Stomach (tissue), 9 donors: ENCODE measurements around the gene KRTAP22-1. TPM values are rescaled to one million over a fixed set of nuclear protein-coding genes. Genes with fewer than 3 reads are reported as not detected.

Experiments
- DNase-seq, 2 donors: peaks; one replicate each; pipeline versions ENCODE4 v3.0.0 to v3.0.0-alpha.2; 2013 to 2019
- H3K27ac ChIP-seq, 5 donors: fragments of 200-600 bp in 4 of 5; sonication (generic) in 4 of 5; one replicate each; pipeline ENCODE4 v1.5.1; 2013 to 2019; ENCODE audit warnings: mild to moderate bottlenecking in 1 of 5, moderate library complexity in 1 of 5
- H3K27me3 ChIP-seq, 3 donors: fragments of 200-600 bp; sonication (generic); one replicate each; pipeline ENCODE4 v1.5.1; 2017 to 2019; ENCODE audit warnings: mixed run types in 1 of 3
- H3K36me3 ChIP-seq, 4 donors: fragments of 200-600 bp; sonication (generic); 1 replicate in 3 of 4; 2 replicates in 1 of 4; pipeline ENCODE4 v1.5.1; 2016 to 2019
- H3K4me1 ChIP-seq, 4 donors: fragments of 200-600 bp; sonication (generic); one replicate each; pipeline ENCODE4 v1.5.1; 2016 to 2019
- H3K4me3 ChIP-seq, 4 donors: fragments of 200-600 bp; sonication (generic) in 3 of 4; one replicate each; pipeline ENCODE4 v1.5.1; 2016 to 2019; ENCODE audit warnings: mild to moderate bottlenecking in 1 of 4
- H3K9me3 ChIP-seq, 4 donors: fragments of 200-600 bp; sonication (generic); one replicate each; pipeline ENCODE4 v1.5.1; 2016 to 2019
- EP300 ChIP-seq: sonication (generic); formaldehyde crosslinking; IDR thresholded peaks from one replicate; pipeline ENCODE4 v1.6.1; 2017; ENCODE audit warnings: antibody characterized with exemption
- POLR2A ChIP-seq, 4 donors: fragments of 450-650 bp; IDR thresholded peaks; one replicate each; pipeline ENCODE4 v1.6.1; 2016; ENCODE audit warnings: antibody characterized with exemption in 4 of 4, control low read depth in 2 of 4, mild to moderate bottlenecking in 1 of 4, moderate library complexity in 1 of 4
- POLR2AphosphoS5 ChIP-seq, 3 donors: sonication (generic); formaldehyde crosslinking; IDR thresholded peaks; one replicate each; pipeline ENCODE4 v1.6.1; 2016; ENCODE audit warnings: antibody characterized with exemption in 3 of 3
- WGBS, 5 donors: extraction: QIAGEN DNeasy Blood & Tissue Kit in 3 of 5; methylation state at CpG; one replicate each; pipeline versions ENCODE4 v1.1.5 to v1.1.7; 2013 to 2018; 5-methylcytosine and 5-hydroxymethylcytosine counted together
- intact Hi-C: fragments of 100-400 bp; cut with DNase I; formaldehyde crosslinking; loops from one replicate; pipeline ENCODE4 v1.15.1; 2023; ENCODE audit warnings: low total_unique reads
- polyA plus RNA-seq, 3 donors: library from polyadenylated mRNA; stranded (reverse); fragments of 200-250 nt; gene quantifications; one replicate each; pipeline ENCODE4 v1.2.3, GENCODE V29; 2013
- total RNA-seq, 5 donors: library from RNA; depleted of rRNA; stranded (reverse); fragments of >200 nt; gene quantifications; one replicate each; pipeline versions ENCODE4 v1.1.0 to v1.2.3, GENCODE V29; 2014 to 2016
- TF ChIP-seq, protein P1 (sequence below), 7 experiments: fragments of 450-650 bp in 4 of 7; fragments of 200-600 bp in 3 of 7; sonication (generic) in 3 of 7; IDR thresholded peaks; one replicate each; pipeline ENCODE4 v1.5.1; 2016 to 2019; ENCODE audit warnings: antibody characterized with exemption in 7 of 7, control low read depth in 2 of 7, mild to moderate bottlenecking in 1 of 7
- donor health status: healthy with polysubstance abuse.
- donor health status: Bipolar disorder and iron deficiency.
- donor health status: healthy.

The KRTAP22-1 gene
- total and polyA plus RNA-seq, 8 donors = not detected

- no peak within 1 kb of the TSS for H3K4me3 ChIP-seq
- H3K27me3 ChIP-seq = no peaks in the 10 kb centered on the region
- no peak for TF ChIP-seq POLR2AphosphoS5 (IDR thresholded peaks at IDR 0.05)
- TF ChIP-seq POLR2A (IDR thresholded peaks at IDR 0.05) = no peak
- TF ChIP-seq, protein P1, sequence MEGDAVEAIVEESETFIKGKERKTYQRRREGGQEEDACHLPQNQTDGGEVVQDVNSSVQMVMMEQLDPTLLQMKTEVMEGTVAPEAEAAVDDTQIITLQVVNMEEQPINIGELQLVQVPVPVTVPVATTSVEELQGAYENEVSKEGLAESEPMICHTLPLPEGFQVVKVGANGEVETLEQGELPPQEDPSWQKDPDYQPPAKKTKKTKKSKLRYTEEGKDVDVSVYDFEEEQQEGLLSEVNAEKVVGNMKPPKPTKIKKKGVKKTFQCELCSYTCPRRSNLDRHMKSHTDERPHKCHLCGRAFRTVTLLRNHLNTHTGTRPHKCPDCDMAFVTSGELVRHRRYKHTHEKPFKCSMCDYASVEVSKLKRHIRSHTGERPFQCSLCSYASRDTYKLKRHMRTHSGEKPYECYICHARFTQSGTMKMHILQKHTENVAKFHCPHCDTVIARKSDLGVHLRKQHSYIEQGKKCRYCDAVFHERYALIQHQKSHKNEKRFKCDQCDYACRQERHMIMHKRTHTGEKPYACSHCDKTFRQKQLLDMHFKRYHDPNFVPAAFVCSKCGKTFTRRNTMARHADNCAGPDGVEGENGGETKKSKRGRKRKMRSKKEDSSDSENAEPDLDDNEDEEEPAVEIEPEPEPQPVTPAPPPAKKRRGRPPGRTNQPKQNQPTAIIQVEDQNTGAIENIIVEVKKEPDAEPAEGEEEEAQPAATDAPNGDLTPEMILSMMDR (IDR thresholded peaks at IDR 0.05) = no peak
- no peak for TF ChIP-seq EP300
- H3K36me3 ChIP-seq = no peaks in the 10 kb centered on the region
- peaks cover 0 to 13% (median 0%) of the 10 kb centered on the region in 4 donors for H3K9me3 ChIP-seq
- intact Hi-C loops = no loop called here
- no peaks in the 10 kb centered on the region for H3K4me1 ChIP-seq
- H3K27ac ChIP-seq = no peak within 1 kb of the TSS
- WGBS, 5 donors = 84 to 100% (median 94%) methylated on average over 2 of the region's 2 CpGs
- no peak for DNase-seq
Observed at GRCh38 chr21:30616125-30616524, 15.2 kb downstream of the KRTAP22-1 start, which contains the start of gene KRTAP20-1. KRTAP20-1 (plus strand) TSS chr21:30616425; CDS start chr21:30616455, 30 bp downstream.

GRCh38 chr21:30620080-30620479 lies 19.2 kb downstream of the KRTAP22-1 start:
- H3K36me3 ChIP-seq = no peaks in the 10 kb centered on the region
- no peaks in the 10 kb centered on the region for H3K27me3 ChIP-seq
- intact Hi-C loops = no loop called here

DNA sequence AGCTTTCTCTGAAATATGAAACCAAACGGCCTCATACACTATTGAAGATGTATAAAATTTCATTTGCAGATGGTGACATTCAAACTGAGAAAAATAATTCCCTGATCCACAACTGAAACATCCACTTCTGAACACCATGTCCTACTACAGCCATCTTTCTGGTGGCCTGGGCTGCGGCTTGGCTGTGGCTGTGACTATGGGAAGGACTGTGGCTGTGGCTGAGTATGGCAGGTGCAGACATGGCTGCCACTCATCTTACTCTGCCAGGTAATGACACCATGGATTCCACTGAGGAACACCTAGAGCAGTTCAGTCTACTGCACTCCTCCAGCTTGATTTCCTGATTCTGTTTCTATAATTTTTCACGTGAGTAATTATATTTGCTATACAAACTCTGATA lies 19.6 kb downstream of the KRTAP22-1 start, which contains the start of gene KRTAP20-4:
KRTAP20-4 (plus strand) TSS at position 106 of the 400 bp plus-strand sequence.
- DNase-seq = no peak
- TF ChIP-seq POLR2AphosphoS5 (IDR thresholded peaks at IDR 0.05) = no peak
- TF ChIP-seq POLR2A (IDR thresholded peaks at IDR 0.05) = no peak
- TF ChIP-seq, protein P1 (IDR thresholded peaks at IDR 0.05) = no peak
- no peak for TF ChIP-seq EP300
- H3K27ac ChIP-seq = no peak within 1 kb of the TSS
- H3K36me3 ChIP-seq = no peaks in the 10 kb centered on the region
- peaks cover 0 to 17% (median 11%) of the 10 kb centered on the region in 4 donors for H3K9me3 ChIP-seq
- intact Hi-C loops = no loop called here
- no peaks in the 10 kb centered on the region for H3K4me1 ChIP-seq
- H3K27me3 ChIP-seq = no peaks in the 10 kb centered on the region
- 74 to 89% (median 75%) methylated on average over 3 of the region's 3 CpGs for WGBS, 5 donors
- H3K4me3 ChIP-seq = no peak within 1 kb of the TSS

More at GRCh38 chr21:30620080-30620479, 19.2 kb downstream of the KRTAP22-1 start:
- TF ChIP-seq EP300 (no peak), POLR2AphosphoS5 (IDR thresholded peaks at IDR 0.05) (no peak), POLR2A (IDR thresholded peaks at IDR 0.05) (no peak)
- TF ChIP-seq, protein P1 (IDR thresholded peaks at IDR 0.05) = no peak
- DNase-seq = no peak
- H3K27ac ChIP-seq = no peak overlapping the region
- no peaks in the 10 kb centered on the region for H3K4me1 ChIP-seq
- no peak overlapping the region for H3K4me3 ChIP-seq
- peaks cover 0 to 13% (median 7%) of the 10 kb centered on the region in 4 donors for H3K9me3 ChIP-seq

- intact Hi-C loops = no loop called here
- no peaks in the 10 kb centered on the region for H3K27me3 ChIP-seq
- no peak overlapping the region for H3K4me3 ChIP-seq
- WGBS, 5 donors = 80 to 91% (median 87%) methylated on average over 3 of the region's 3 CpGs
- peaks cover 0 to 28% (median 12%) of the 10 kb centered on the region in 4 donors for H3K9me3 ChIP-seq
- no peak overlapping the region for H3K27ac ChIP-seq
- DNase-seq = no peak
- no peaks in the 10 kb centered on the region for H3K36me3 ChIP-seq
- TF ChIP-seq POLR2AphosphoS5 (IDR thresholded peaks at IDR 0.05) (no peak), POLR2A (IDR thresholded peaks at IDR 0.05) (no peak)
- H3K4me1 ChIP-seq = no peaks in the 10 kb centered on the region
Observed at GRCh38 chr21:30623362-30623761, 22.5 kb downstream of the KRTAP22-1 start.

- intact Hi-C loops = no loop called here
- 57 to 70% (median 63%) methylated on average over 4 of the region's 4 CpGs for whole genome bisulfite sequencing, 5 donors
Observed at GRCh38 chr21:30625449-30626165, 24.7 kb downstream of the KRTAP22-1 start.

More at GRCh38 chr21:30625449-30626165, 24.7 kb downstream of the KRTAP22-1 start:
- Histone ChIP-seq H3K36me3 (no peaks in the 10 kb centered on the region), H3K9me3 (peaks cover 0 to 31% (median 12%) of the 10 kb centered on the region in 4 donors), H3K4me3 (no peak overlapping the region), H3K4me1 (no peaks in the 10 kb centered on the region), H3K27ac (no peak overlapping the region), H3K27me3 (no peaks in the 10 kb centered on the region)
- DNase-seq = no peak
- TF ChIP-seq POLR2AphosphoS5 (IDR thresholded peaks at IDR 0.05) = no peak
- no peak for TF ChIP-seq POLR2A (IDR thresholded peaks at IDR 0.05)
- no peak for TF ChIP-seq EP300
- TF ChIP-seq, protein P1 (IDR thresholded peaks at IDR 0.05) = no peak
